PC-3 (cell line): ENCODE results near the gene ESYT1.

Experiments used
- CTCF ChIP-seq: fragments of 300-600 bp; sonication (generic); conservative IDR thresholded peaks from 2 replicates; pipeline ENCODE4 v1.5.1; 2017; ENCODE audit warnings: antibody characterized with exemption, low read depth, mild to moderate bottlenecking, low read length
- EZH2phosphoT487 ChIP-seq: fragments of 300-600 bp; sonication (generic); IDR thresholded peaks from 2 replicates; pipeline ENCODE4 v1.6.1; 2018; ENCODE audit warnings: mild to moderate bottlenecking, antibody characterized with exemption, low read length, borderline replicate concordance

- TF ChIP-seq EZH2phosphoT487 (no peak), CTCF (no peak)
Observed at GRCh38 chr12:56160193-56160763, 32.2 kb downstream of the ESYT1 start.
